Right lobe of liver (tissue), 4 donors: Measurements from ENCODE around the gene S100B.

Source experiments
- POLR2A ChIP-seq: fragments of 450-650 bp; IDR thresholded peaks from one replicate; pipeline ENCODE4 v1.6.1; 2017; ENCODE audit warnings: antibody characterized with exemption, mild to moderate bottlenecking
- TF ChIP-seq, protein P1 (sequence below), 4 donors: fragments of 200-600 bp in 3 of 4; fragments of 450-650 bp in 1 of 4; IDR thresholded peaks; one replicate each; pipeline versions ENCODE4 v1.5.1 to v1.8.0; 2016 to 2022; ENCODE audit warnings: antibody characterized with exemption in 4 of 4, mild to moderate bottlenecking in 2 of 4
- donor health status: DM: no; HTN: no; CAD: no.
- donor health status: DM: no; HTN: no; CAD: no.
- donor health status: DM: no; HTN: yes; CAD: no.

DNA sequence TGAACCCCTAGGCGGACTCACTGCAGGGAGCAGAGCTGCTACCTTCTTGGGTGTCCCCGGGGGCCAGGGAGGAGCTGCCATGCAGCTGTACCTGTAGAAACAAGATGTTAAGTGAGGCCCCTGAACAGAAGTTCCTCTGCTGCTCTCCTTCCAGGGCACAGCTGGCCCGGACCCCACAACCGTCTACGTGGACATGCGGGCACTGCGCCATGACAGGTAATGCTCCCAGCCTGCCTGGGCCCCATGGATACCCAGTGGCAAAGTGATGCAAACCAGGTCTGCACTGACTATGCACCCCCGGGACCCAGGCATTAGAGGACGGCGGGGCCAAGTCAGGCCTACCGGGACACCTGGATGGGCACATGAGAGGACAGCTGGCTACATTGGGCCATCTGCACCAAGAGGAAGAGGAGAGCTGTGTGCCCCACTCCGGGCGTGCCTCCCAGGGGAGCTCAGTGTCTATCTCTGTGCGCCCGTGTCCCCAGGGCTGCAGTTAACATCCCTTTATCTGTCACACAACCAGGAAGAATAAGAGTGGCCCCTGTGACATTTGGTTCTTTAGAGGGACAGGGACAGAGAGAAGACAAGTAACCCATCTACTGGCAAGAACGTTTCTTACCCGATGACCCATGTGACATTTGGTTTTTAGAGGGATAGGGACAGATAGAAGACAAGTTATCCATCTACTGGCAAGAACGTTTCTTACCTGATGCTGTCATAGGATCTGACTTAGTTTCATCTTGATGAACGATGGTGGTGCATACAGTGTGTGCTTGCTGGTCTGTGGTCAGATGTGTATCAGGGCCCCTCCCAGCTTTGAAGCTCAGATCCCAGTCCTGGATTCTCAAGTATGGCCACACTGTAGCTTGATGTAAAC lies 44.1 kb downstream of the S100B start:
- TF ChIP-seq, protein P1, sequence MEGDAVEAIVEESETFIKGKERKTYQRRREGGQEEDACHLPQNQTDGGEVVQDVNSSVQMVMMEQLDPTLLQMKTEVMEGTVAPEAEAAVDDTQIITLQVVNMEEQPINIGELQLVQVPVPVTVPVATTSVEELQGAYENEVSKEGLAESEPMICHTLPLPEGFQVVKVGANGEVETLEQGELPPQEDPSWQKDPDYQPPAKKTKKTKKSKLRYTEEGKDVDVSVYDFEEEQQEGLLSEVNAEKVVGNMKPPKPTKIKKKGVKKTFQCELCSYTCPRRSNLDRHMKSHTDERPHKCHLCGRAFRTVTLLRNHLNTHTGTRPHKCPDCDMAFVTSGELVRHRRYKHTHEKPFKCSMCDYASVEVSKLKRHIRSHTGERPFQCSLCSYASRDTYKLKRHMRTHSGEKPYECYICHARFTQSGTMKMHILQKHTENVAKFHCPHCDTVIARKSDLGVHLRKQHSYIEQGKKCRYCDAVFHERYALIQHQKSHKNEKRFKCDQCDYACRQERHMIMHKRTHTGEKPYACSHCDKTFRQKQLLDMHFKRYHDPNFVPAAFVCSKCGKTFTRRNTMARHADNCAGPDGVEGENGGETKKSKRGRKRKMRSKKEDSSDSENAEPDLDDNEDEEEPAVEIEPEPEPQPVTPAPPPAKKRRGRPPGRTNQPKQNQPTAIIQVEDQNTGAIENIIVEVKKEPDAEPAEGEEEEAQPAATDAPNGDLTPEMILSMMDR (IDR thresholded peaks at IDR 0.05) = no peak
- TF ChIP-seq POLR2A = no peak
